UCSD-AML1 (cell line): ENCODE data around the gene SH3RF3.

Experiments
- DNase-seq: peaks from one replicate; lab custom pipeline; 2025; ENCODE audit not compliant: unreplicated experiment; lab: John Stamatoyannopoulos, UW

Gene SH3RF3

DNA sequence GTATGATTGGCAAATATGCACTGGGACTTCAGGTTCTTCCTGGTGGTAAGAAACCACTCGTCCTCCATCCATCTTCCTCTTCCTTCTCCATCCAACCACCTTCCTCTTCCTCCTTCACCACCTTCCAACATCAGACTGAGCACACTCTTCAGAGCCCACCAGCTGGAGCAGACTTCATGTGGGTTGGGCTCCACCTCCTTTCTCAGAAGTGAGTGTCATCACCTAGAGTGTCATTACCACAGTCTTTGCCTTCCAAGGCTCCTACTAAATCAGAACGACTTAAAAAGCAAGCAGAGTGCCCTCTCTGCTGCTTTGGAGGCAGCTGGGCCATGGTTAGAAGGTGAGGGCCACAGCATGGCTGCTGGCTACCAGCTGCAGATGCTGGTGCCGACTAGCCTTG, 171.6 kb downstream of the SH3RF3 start:
- DNase-seq = no peak

DNA sequence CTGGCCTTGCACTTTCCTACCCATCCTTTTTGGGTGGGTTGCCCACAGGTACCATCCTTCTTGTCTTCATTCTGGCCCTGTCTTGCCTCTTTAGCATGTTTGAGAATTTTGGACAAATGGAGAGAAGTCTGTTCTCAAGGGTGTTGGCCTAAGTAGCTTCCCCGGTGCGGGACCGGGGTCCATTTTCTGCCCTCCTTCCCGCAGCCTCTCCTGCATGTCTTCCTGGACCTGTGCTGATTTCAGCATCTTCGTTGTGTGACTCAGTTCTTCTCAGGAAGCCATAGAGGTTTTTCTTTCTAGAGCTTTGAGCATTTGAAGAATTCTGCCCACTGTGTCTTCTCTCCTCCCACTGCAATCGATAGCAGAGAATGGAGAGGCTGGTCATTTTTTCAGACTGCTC, 172.7 kb downstream of the SH3RF3 start:
- DNase-seq = no peak

GRCh38 chr2:109302319-109302718, 173.3 kb downstream of the SH3RF3 start:
- no peak for DNase-seq

- DNase-seq = no peak
Observed at GRCh38 chr2:109304242-109304641, 175.2 kb downstream of the SH3RF3 start.

DNA sequence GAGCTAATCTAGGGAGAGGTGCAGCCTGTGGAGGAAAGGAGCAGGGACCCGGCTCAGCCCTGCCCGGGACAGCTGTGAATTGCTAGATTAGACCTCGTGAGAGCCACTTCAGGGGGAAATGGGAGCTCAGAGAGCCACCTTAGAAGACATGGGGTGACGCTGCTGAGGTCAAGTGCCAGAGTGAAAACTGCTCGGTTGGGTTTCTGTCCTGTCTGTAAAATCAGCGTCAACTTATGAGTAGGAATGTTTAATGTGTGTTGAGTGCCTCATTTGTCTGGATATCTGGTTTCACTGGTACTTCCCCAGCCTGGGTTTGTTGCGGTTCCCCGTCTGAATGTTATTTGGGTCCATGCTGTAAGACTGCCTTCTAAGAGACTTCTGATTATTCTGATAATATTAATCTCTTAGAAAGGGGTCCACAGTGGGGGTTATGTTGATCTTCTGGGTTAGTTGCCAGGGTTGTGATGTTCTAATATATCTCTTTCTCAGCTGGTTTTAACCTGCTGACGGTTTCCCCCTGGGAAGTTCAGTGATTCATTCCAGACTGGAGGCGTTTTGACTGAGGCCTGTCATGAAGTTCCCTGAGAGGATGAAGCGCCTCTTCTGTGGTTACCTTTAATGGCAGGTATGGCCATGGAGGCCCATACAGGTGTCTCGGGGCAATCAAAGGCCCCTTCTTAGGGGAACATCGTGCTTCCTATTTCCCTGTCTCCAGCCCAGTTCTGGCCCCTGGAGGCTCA, 175.9 kb downstream of the SH3RF3 start:
- DNase-seq = no peak

- no peak for DNase-seq
Observed at GRCh38 chr2:109305490-109306167, 176.6 kb downstream of the SH3RF3 start.

- DNase-seq = no peak
Observed at GRCh38 chr2:109306190-109306589, 177.2 kb downstream of the SH3RF3 start.

DNA sequence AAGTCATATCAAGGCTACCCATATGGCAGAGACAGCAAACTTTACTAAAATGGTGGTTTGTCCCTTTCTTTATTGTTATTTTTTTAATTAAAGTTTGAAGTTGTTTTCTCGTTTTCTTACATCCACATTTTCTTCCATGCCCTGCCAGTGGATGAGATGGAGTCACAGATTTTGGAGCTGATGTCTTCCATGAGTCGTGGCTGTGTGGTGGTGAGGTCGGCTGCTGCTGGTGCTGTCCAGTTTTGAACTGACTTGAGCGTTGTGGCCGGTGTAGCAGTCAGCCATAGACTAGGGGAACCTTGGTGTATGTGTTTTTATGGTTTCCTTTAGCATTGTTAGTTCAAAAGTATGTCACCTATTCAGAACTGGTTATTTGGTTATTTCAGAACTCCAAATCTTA, 182.8 kb downstream of the SH3RF3 start:
- DNase-seq = no peak

DNA sequence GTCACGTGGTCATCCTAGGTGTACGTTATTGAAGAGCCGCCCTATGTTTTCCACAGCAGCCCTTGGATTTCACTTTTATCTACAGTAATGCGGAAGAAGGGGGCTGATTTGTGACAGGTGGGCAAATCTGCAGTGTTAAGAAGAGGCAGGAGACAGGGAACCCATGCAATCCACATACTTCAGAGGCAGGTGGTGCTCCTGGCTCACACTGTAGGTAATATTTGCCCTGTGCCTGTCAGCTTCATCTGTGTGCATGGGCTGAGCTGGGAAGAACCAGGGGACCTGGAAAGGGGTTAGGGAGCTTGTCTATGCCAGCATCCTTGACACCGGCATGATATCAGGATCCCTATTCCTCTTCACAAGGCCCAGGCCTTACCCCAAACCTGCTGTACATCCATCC, 183.9 kb downstream of the SH3RF3 start:
- DNase-seq = no peak

- DNase-seq = no peak
Observed at GRCh38 chr2:109313343-109313742, 184.3 kb downstream of the SH3RF3 start.

- no peak for DNase-seq
Observed at GRCh38 chr2:109316091-109316490, 187.1 kb downstream of the SH3RF3 start.

GRCh38 chr2:109317471-109318095, 188.6 kb downstream of the SH3RF3 start:
- no peak for DNase-seq

GRCh38 chr2:109318150-109318948, 189.3 kb downstream of the SH3RF3 start:
- no peak for DNase-seq

- no peak for DNase-seq
Observed at GRCh38 chr2:109318949-109319342, 189.9 kb downstream of the SH3RF3 start.

- no peak for DNase-seq
Observed at GRCh38 chr2:109320195-109320922, 191.4 kb downstream of the SH3RF3 start.

- no peak for DNase-seq
Observed at GRCh38 chr2:109321570-109321969, 192.6 kb downstream of the SH3RF3 start.

GRCh38 chr2:109322111-109322510, 193.1 kb downstream of the SH3RF3 start:
- DNase-seq = no peak

- no peak for DNase-seq
Observed at GRCh38 chr2:109322641-109323040, 193.6 kb downstream of the SH3RF3 start.

DNA sequence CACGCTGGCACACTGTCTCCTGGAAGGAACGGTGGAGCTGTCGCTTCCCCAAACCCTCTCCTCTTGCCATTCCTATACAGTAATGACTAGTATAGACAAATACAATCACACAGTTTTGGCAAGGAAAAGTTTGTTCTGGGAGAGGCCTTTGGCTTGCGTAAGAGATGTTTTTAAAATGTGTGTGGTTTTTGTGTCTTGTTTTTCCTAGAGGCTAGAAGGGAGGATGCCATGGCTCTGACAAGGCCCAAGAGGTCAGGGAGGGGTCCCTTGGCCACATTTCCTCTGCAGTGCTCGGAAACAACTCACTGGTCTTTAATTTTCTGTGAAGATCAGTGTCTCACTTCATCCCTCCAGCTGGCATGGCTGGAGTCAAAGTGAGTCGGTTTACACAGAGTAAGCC, 195.9 kb downstream of the SH3RF3 start:
- no peak for DNase-seq

DNA sequence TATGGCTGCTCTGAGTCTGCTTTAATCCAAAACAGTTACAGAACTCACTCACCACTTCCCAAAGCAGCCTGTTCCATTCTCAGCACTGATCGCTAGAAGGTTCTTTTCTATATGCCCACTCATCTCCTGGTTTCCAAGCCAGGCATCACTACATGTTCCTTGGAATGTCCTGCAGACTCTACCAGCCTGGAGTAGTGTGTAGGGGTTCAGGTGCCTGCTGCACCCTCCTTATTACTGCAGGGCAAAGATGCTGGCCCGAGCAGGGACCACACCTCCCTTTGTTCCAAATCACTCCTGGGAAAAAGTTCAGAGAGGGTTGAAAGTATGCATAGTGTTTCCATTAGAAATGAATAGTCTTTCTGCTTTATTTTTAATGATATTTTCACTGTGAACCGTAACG, 196.6 kb downstream of the SH3RF3 start:
- DNase-seq = no peak

- DNase-seq = no peak
Observed at GRCh38 chr2:109326306-109326705, 197.3 kb downstream of the SH3RF3 start.
